Fibroblast of lung (primary cell): Measurements from ENCODE around the gene CREBL2. TPM values are rescaled to one million over a fixed set of nuclear protein-coding genes. Genes with fewer than 3 reads are reported as not detected.

ENCODE experiments used
- DNase-seq, 2 donors: peaks; one replicate each; pipeline versions ENCODE4 v3.0.0 to v3.0.0-alpha.2; 2010; ENCODE audit warnings: low read depth in 2 of 2
- H2AFZ ChIP-seq: 2 replicates; pipeline ENCODE4 v1.5.1; 2012; ENCODE audit warnings: low read length, control low read depth, inconsistent platforms
- H3K27ac ChIP-seq: 2 replicates; pipeline ENCODE4 v1.5.1; 2011; ENCODE audit warnings: low read length, control low read depth; ENCODE audit not compliant: insufficient read depth
- H3K27me3 ChIP-seq: 2 replicates; pipeline ENCODE4 v1.5.1; 2011; ENCODE audit warnings: mild to moderate bottlenecking, low read length; ENCODE audit not compliant: control insufficient read depth, insufficient read depth
- H3K36me3 ChIP-seq: 2 replicates; pipeline ENCODE4 v1.5.1; 2011; ENCODE audit warnings: low read length; ENCODE audit not compliant: control insufficient read depth, insufficient read depth
- H3K4me1 ChIP-seq: 2 replicates; pipeline ENCODE4 v1.5.1; 2011; ENCODE audit warnings: low read length; ENCODE audit not compliant: control insufficient read depth, insufficient read depth; ENCODE audit errors: extremely low read depth
- H3K4me2 ChIP-seq: 2 replicates; pipeline ENCODE4 v1.5.1; 2011; ENCODE audit warnings: low read length, control low read depth; ENCODE audit not compliant: insufficient read depth; ENCODE audit errors: extremely low read depth
- H3K4me3 ChIP-seq, 4 experiments: fragments of 200-600 bp in 1 of 4; sonication (generic) in 1 of 4; replicated peaks in 1 of 4; 2 replicates each; pipeline ENCODE4 v1.5.1; 2011 to 2016; ENCODE audit warnings: low read length in 4 of 4, low read depth in 3 of 4, mild to moderate bottlenecking in 3 of 4, control low read depth in 2 of 4, inconsistent platforms in 1 of 4, mixed read lengths in 1 of 4; ENCODE audit not compliant: insufficient read depth in 1 of 4; ENCODE audit errors: control extremely low read depth in 1 of 4
- H3K79me2 ChIP-seq: 2 replicates; pipeline ENCODE4 v1.5.1; 2012; ENCODE audit warnings: mild to moderate bottlenecking, low read length, inconsistent platforms; ENCODE audit not compliant: control insufficient read depth, insufficient read depth
- H3K9ac ChIP-seq: 2 replicates; pipeline ENCODE4 v1.5.1; 2011; ENCODE audit warnings: mild to moderate bottlenecking, low read length, control low read depth; ENCODE audit not compliant: insufficient read depth
- H3K9me3 ChIP-seq: 2 replicates; pipeline ENCODE4 v1.5.1; 2012; ENCODE audit warnings: low read depth, low read length; ENCODE audit not compliant: control insufficient read depth, insufficient read depth
- H4K20me1 ChIP-seq: 2 replicates; pipeline ENCODE4 v1.5.1; 2011; ENCODE audit warnings: low read length; ENCODE audit not compliant: control insufficient read depth, insufficient read depth; ENCODE audit errors: extremely low read depth
- CTCF ChIP-seq, 2 donors: IDR thresholded peaks in 1 of 2; conservative IDR thresholded peaks in 1 of 2; 1 replicate in 1 of 2; 2 replicates in 1 of 2; pipeline ENCODE4 v1.5.1; 2011 to 2012; ENCODE audit warnings: low read length in 2 of 2, control low read depth in 1 of 2, inconsistent platforms in 1 of 2, low read depth in 1 of 2, mild to moderate bottlenecking in 1 of 2
- EZH2 ChIP-seq: IDR thresholded peaks from 2 replicates; pipeline ENCODE4 v1.5.1; 2012; ENCODE audit warnings: low read length, control low read depth, mild to moderate bottlenecking; ENCODE audit errors: missing control alignments
- polyA plus RNA-seq, 2 donors: library from polyadenylated mRNA; depleted of rRNA in 1 of 2; stranded (reverse) in 1 of 2; unstranded in 1 of 2; fragments of >200 nt; gene quantifications; 2 replicates each; pipeline ENCODE4 v1.2.1, GENCODE V29; 2011 to 2012; ENCODE audit warnings: missing spikeins in 1 of 2
- total RNA-seq: library from RNA; depleted of rRNA; stranded (reverse); fragments of >200 nt; gene quantifications from 2 replicates; pipeline ENCODE4 v1.2.1, GENCODE V29; 2014

CREBL2 gene
- total and polyA plus RNA-seq, 2 donors (not counting 1 experiment from before 2014, with no cell fraction given), result 35.9 to 59.5 TPM

GRCh38 chr12:12663644-12664294 is 52.1 kb downstream of the CREBL2 start:
- Histone ChIP-seq H3K79me2 (no peaks in the 10 kb centered on the region), H3K4me3 (no peak overlapping the region), H3K9ac (no peak overlapping the region), H3K36me3 (no peaks in the 10 kb centered on the region), H3K4me1 (peaks cover 6% of the 10 kb centered on the region), H3K9me3 (no peaks in the 10 kb centered on the region), H3K27ac (no peak overlapping the region), H4K20me1 (no peaks in the 10 kb centered on the region), H3K27me3 (peaks cover 2% of the 10 kb centered on the region), H3K4me2 (no peak overlapping the region), H2AFZ (no peak overlapping the region)
- TF ChIP-seq CTCF (conservative IDR thresholded peaks at IDR 0.05 in 1 of 2, IDR thresholded peaks at IDR 0.05 in 1 of 2; ENCODE audit: low read depth in 1 of 2, low read length in 2 of 2) (no peak), EZH2 (no peak)
- no peak for DNase-seq

GRCh38 chr12:12665194-12665593 is 53.5 kb downstream of the CREBL2 start:
- H3K27ac ChIP-seq, result no peak overlapping the region
- no peaks in the 10 kb centered on the region for H4K20me1 ChIP-seq
- no peaks in the 10 kb centered on the region for H3K9me3 ChIP-seq
- no peak overlapping the region for H2AFZ ChIP-seq
- TF ChIP-seq CTCF (conservative IDR thresholded peaks at IDR 0.05 in 1 of 2, IDR thresholded peaks at IDR 0.05 in 1 of 2; ENCODE audit: low read depth in 1 of 2, low read length in 2 of 2), result no peak
- no peak for TF ChIP-seq EZH2
- H3K4me3 ChIP-seq, result no peak overlapping the region
- DNase-seq, result no peak
- H3K79me2 ChIP-seq, result no peaks in the 10 kb centered on the region
- no peaks in the 10 kb centered on the region for H3K36me3 ChIP-seq
- peaks cover 2% of the 10 kb centered on the region for H3K27me3 ChIP-seq
- peaks cover 4% of the 10 kb centered on the region for H3K4me1 ChIP-seq
- H3K4me2 ChIP-seq, result no peak overlapping the region
- H3K9ac ChIP-seq, result no peak overlapping the region

- Histone ChIP-seq H3K36me3 (no peaks in the 10 kb centered on the region), H4K20me1 (no peaks in the 10 kb centered on the region), H3K27ac (no peak overlapping the region), H2AFZ (no peak overlapping the region), H3K4me3 (no peak overlapping the region), H3K9ac (no peak overlapping the region), H3K4me2 (no peak overlapping the region), H3K79me2 (no peaks in the 10 kb centered on the region), H3K4me1 (peaks cover 3% of the 10 kb centered on the region), H3K27me3 (peaks cover 2% of the 10 kb centered on the region), H3K9me3 (no peaks in the 10 kb centered on the region)
- no peak for DNase-seq
- no peak for TF ChIP-seq EZH2
- no peak for TF ChIP-seq CTCF (conservative IDR thresholded peaks at IDR 0.05 in 1 of 2, IDR thresholded peaks at IDR 0.05 in 1 of 2; ENCODE audit: low read depth in 1 of 2, low read length in 2 of 2)
Observed at GRCh38 chr12:12668005-12668404, 56.3 kb downstream of the CREBL2 start.
